Measurements from ENCODE around the gene SPAG9.

The SPAG9 gene

GRCh38 chr17:50924800-50925199, 195.9 kb downstream of the SPAG9 start:
- no peaks in the 10 kb centered on the region for H4K20me1 ChIP-seq (ENCODE audit: control insufficient read depth, insufficient read depth, low read depth, low read length)
- H3K79me2 ChIP-seq (ENCODE audit: control insufficient read depth, low read length): no peaks in the 10 kb centered on the region
- H3K4me3 ChIP-seq (ENCODE audit: low read length): no peak overlapping the region
- no peaks in the 10 kb centered on the region for H3K9me3 ChIP-seq (ENCODE audit: control insufficient read depth, insufficient read depth, low read length)
- H3K27ac ChIP-seq (ENCODE audit: low read depth, low read length): no peak overlapping the region
- no peaks in the 10 kb centered on the region for H3F3A ChIP-seq (ENCODE audit: control insufficient read depth, insufficient read depth)
- TF ChIP-seq EZH2phosphoT487 (IDR thresholded peaks at IDR 0.05; ENCODE audit: borderline replicate concordance, low read length): no peak
- TF ChIP-seq CTCF (IDR thresholded peaks at IDR 0.05; ENCODE audit: low read depth, low read length, poor library complexity, severe bottlenecking): no peak
- peaks cover 10% of the 10 kb centered on the region for H3K4me1 ChIP-seq (ENCODE audit: control insufficient read depth, low read length)
- H3K4me2 ChIP-seq (ENCODE audit: low read length): no peak overlapping the region
- no peaks in the 10 kb centered on the region for H3K36me3 ChIP-seq (ENCODE audit: control insufficient read depth, low read length)
- no peaks in the 10 kb centered on the region for H3K9me2 ChIP-seq (replicated peaks; ENCODE audit: control insufficient read depth, low read length)
- no peaks in the 10 kb centered on the region for H3K27me3 ChIP-seq (ENCODE audit: control insufficient read depth, low read length)

- Histone ChIP-seq H3K4me1 (ENCODE audit: control insufficient read depth, low read length) (peaks cover 10% of the 10 kb centered on the region), H3K9me3 (ENCODE audit: control insufficient read depth, insufficient read depth, low read length) (no peaks in the 10 kb centered on the region), H3F3A (ENCODE audit: control insufficient read depth, insufficient read depth) (no peaks in the 10 kb centered on the region)
Observed at GRCh38 chr17:50924300-50924699, 196.4 kb downstream of the SPAG9 start.

GRCh38 chr17:50923611-50924010, 197.1 kb downstream of the SPAG9 start:
- Histone ChIP-seq H3K4me3 (ENCODE audit: low read length) (no peak overlapping the region), H4K20me1 (ENCODE audit: control insufficient read depth, insufficient read depth, low read depth, low read length) (no peaks in the 10 kb centered on the region), H3K27me3 (ENCODE audit: control insufficient read depth, low read length) (no peaks in the 10 kb centered on the region), H3K9me2 (replicated peaks; ENCODE audit: control insufficient read depth, low read length) (no peaks in the 10 kb centered on the region), H3K9me3 (ENCODE audit: control insufficient read depth, insufficient read depth, low read length) (no peaks in the 10 kb centered on the region), H3K27ac (ENCODE audit: low read depth, low read length) (no peak overlapping the region), H3K79me2 (ENCODE audit: control insufficient read depth, low read length) (no peaks in the 10 kb centered on the region), H3K4me1 (ENCODE audit: control insufficient read depth, low read length) (peaks cover 12% of the 10 kb centered on the region), H3F3A (ENCODE audit: control insufficient read depth, insufficient read depth) (no peaks in the 10 kb centered on the region), H3K4me2 (ENCODE audit: low read length) (no peak overlapping the region), H3K36me3 (ENCODE audit: control insufficient read depth, low read length) (no peaks in the 10 kb centered on the region)
- TF ChIP-seq EZH2phosphoT487 (IDR thresholded peaks at IDR 0.05; ENCODE audit: borderline replicate concordance, low read length): no peak
- TF ChIP-seq CTCF (IDR thresholded peaks at IDR 0.05; ENCODE audit: low read depth, low read length, poor library complexity, severe bottlenecking): no peak

More at GRCh38 chr17:50924300-50924699, 196.4 kb downstream of the SPAG9 start:
- Histone ChIP-seq H3K27me3 (ENCODE audit: control insufficient read depth, low read length) (no peaks in the 10 kb centered on the region), H4K20me1 (ENCODE audit: control insufficient read depth, insufficient read depth, low read depth, low read length) (no peaks in the 10 kb centered on the region), H3K4me3 (ENCODE audit: low read length) (no peak overlapping the region), H3K36me3 (ENCODE audit: control insufficient read depth, low read length) (no peaks in the 10 kb centered on the region), H3K4me2 (ENCODE audit: low read length) (no peak overlapping the region), H3K79me2 (ENCODE audit: control insufficient read depth, low read length) (no peaks in the 10 kb centered on the region), H3K27ac (ENCODE audit: low read depth, low read length) (no peak overlapping the region), H3K9me2 (replicated peaks; ENCODE audit: control insufficient read depth, low read length) (no peaks in the 10 kb centered on the region)
- TF ChIP-seq CTCF (IDR thresholded peaks at IDR 0.05; ENCODE audit: low read depth, low read length, poor library complexity, severe bottlenecking) (no peak), EZH2phosphoT487 (IDR thresholded peaks at IDR 0.05; ENCODE audit: borderline replicate concordance, low read length) (no peak)
